A549 (cell line): ENCODE results near the gene CHCHD6. TPM values are rescaled to one million over a fixed set of nuclear protein-coding genes. Genes with fewer than 3 reads are reported as not detected.

ENCODE experiments used
- ATAC-seq, 2 experiments: fragments of 200-7000 bp in 1 of 2; fragments of >200 bp in 1 of 2; cut with Nextera tagmentation in 1 of 2; cut with Tn5 transposase in 1 of 2; 3 replicates each; pipeline versions ENCODE4 v1.8.0 to v1.9.1; 2018 to 2020; ENCODE audit warnings: mild to moderate bottlenecking in 1 of 2, moderate library complexity in 1 of 2
- CTCF ChIA-PET: fragments of 300-600 bp; sonication (Branson Sonifier 250); formaldehyde crosslinking; extraction: SDS; loops from one replicate; lab custom pipeline; 2021; ENCODE audit warnings: antibody characterized with exemption, inconsistent platforms; lab: Yijun Ruan, JAX
- POLR2A ChIA-PET: fragments of 350-600 bp; formaldehyde crosslinking; extraction: SDS; loops from one replicate; lab custom pipeline; 2021; ENCODE audit warnings: antibody characterized with exemption, inconsistent platforms; lab: Yijun Ruan, JAX
- DNase-seq, 2 experiments: peaks; one replicate each; pipeline versions ENCODE4 v3.0.0 to v3.0.0-alpha.2; 2011 to 2016; ENCODE audit warnings: low read depth in 1 of 2, low spot score in 1 of 2
- FAIRE-seq: peaks from 2 replicates; lab custom pipeline; 2011; peaks lifted over from hg19 to GRCh38; lab: Jason Lieb, UNC
- H3K27ac ChIP-seq, 2 experiments: fragments of >200 bp; sonication (Bioruptor Twin); formaldehyde crosslinking; 3 replicates each; pipeline ENCODE4 v1.5.1; 2016 to 2017
- H3K4me1 ChIP-seq: fragments of >200 bp; sonication (Bioruptor Twin); formaldehyde crosslinking; 3 replicates; pipeline ENCODE4 v1.6.1; 2016
- H3K4me2 ChIP-seq: fragments of >200 bp; sonication (Bioruptor Twin); formaldehyde crosslinking; 3 replicates; pipeline ENCODE4 v1.6.1; 2016
- H3K4me3 ChIP-seq: fragments of >200 bp; sonication (Bioruptor Twin); formaldehyde crosslinking; 3 replicates; pipeline ENCODE4 v1.5.1; 2016
- H3K9me3 ChIP-seq: fragments of >200 bp; sonication (Bioruptor Twin); formaldehyde crosslinking; 3 replicates; pipeline ENCODE4 v1.6.1; 2016
- BHLHE40 ChIP-seq: IDR thresholded peaks from 2 replicates; pipeline ENCODE4 v1.6.1; 2012; ENCODE audit warnings: low read depth, low read length, inconsistent platforms
- CBX2 ChIP-seq: fragments of 200-600 bp; sonication (generic); IDR thresholded peaks from 2 replicates; pipeline ENCODE4 v1.6.1; 2016; ENCODE audit warnings: low read depth, mild to moderate bottlenecking, borderline replicate concordance
- CHD4 ChIP-seq: fragments of 200-600 bp; sonication (generic); IDR thresholded peaks from 2 replicates; pipeline ENCODE4 v1.6.1; 2016; ENCODE audit warnings: antibody characterized with exemption, mild to moderate bottlenecking, borderline replicate concordance
- EHF ChIP-seq: fragments of 250-450 bp; sonication (Bioruptor Pico); IDR thresholded peaks from 2 replicates; pipeline ENCODE4 v1.5.0; 2020; ENCODE audit warnings: mild to moderate bottlenecking
- EHMT2 ChIP-seq: fragments of 200-600 bp; sonication (generic); IDR thresholded peaks from 2 replicates; pipeline ENCODE4 v1.6.1; 2016; ENCODE audit warnings: antibody characterized with exemption, low read depth, mild to moderate bottlenecking, moderate library complexity
- ESRRA ChIP-seq: fragments of 150-350 bp; IDR thresholded peaks from 2 replicates; pipeline ENCODE4 v1.6.1; 2014; ENCODE audit warnings: mild to moderate bottlenecking, low read length, borderline replicate concordance
- FOSL2 ChIP-seq, 2 experiments: fragments of 450-650 bp in 1 of 2; fragments of >200 bp in 1 of 2; sonication (Bioruptor Twin) in 1 of 2; formaldehyde crosslinking; IDR thresholded peaks; 2 replicates each; pipeline versions ENCODE4 v1.5.0 to v1.6.1; 2016 to 2020; ENCODE audit warnings: mild to moderate bottlenecking in 1 of 2, moderate library complexity in 1 of 2
- FOXS1 ChIP-seq: fragments of 250-450 bp; sonication (Bioruptor Pico); IDR thresholded peaks from 2 replicates; pipeline ENCODE4 v1.5.0; 2020; ENCODE audit warnings: mild to moderate bottlenecking, moderate library complexity
- HOXB5 ChIP-seq: fragments of 250-450 bp; sonication (Bioruptor Pico); IDR thresholded peaks from 2 replicates; pipeline ENCODE4 v1.5.0; 2020; ENCODE audit warnings: mild to moderate bottlenecking, moderate library complexity
- JUN ChIP-seq, 2 experiments: fragments of >200 bp; sonication (Bioruptor Twin); formaldehyde crosslinking; IDR thresholded peaks; 2 replicates in 1 of 2; 3 replicates in 1 of 2; pipeline ENCODE4 v1.6.1; 2016 to 2017
- KDM5A ChIP-seq: fragments of 200-600 bp; sonication (generic); IDR thresholded peaks from 2 replicates; pipeline ENCODE4 v1.6.1; 2016; ENCODE audit warnings: antibody characterized with exemption, mild to moderate bottlenecking
- MYC ChIP-seq: IDR thresholded peaks from 2 replicates; pipeline ENCODE4 v1.6.1; 2012; ENCODE audit warnings: mild to moderate bottlenecking, inconsistent platforms, low read length, improper control_type of control experiment, borderline replicate concordance
- NPAS2 ChIP-seq: fragments of 250-450 bp; sonication (Bioruptor Pico); IDR thresholded peaks from 2 replicates; pipeline ENCODE4 v1.8.0; 2022; ENCODE audit warnings: mild to moderate bottlenecking, moderate library complexity, borderline replicate concordance
- RAD21 ChIP-seq, 2 experiments: fragments of >200 bp in 1 of 2; sonication (Bioruptor Twin) in 1 of 2; formaldehyde crosslinking in 1 of 2; IDR thresholded peaks in 1 of 2; conservative IDR thresholded peaks in 1 of 2; 2 replicates in 1 of 2; 3 replicates in 1 of 2; pipeline ENCODE4 v1.6.1; 2012 to 2018; ENCODE audit warnings: inconsistent platforms in 1 of 2
- RARB ChIP-seq: fragments of 250-450 bp; sonication (Bioruptor Pico); IDR thresholded peaks from 2 replicates; pipeline ENCODE4 v1.8.0; 2021; ENCODE audit warnings: mild to moderate bottlenecking, moderate library complexity
- RCOR1 ChIP-seq: fragments of 150-350 bp; IDR thresholded peaks from 2 replicates; pipeline ENCODE4 v1.6.1; 2014; ENCODE audit warnings: antibody characterized with exemption, low read length, low read depth
- RFX5 ChIP-seq: fragments of 450-650 bp; IDR thresholded peaks from 2 replicates; pipeline ENCODE4 v1.7.1; 2014; ENCODE audit warnings: antibody characterized with exemption, mild to moderate bottlenecking, moderate library complexity
- SMC3 ChIP-seq: fragments of >200 bp; sonication (Bioruptor Twin); formaldehyde crosslinking; IDR thresholded peaks from 3 replicates; pipeline ENCODE4 v1.6.1; 2018; ENCODE audit warnings: inconsistent platforms
- TFCP2L1 ChIP-seq: fragments of 250-450 bp; sonication (Bioruptor Pico); IDR thresholded peaks from 2 replicates; pipeline ENCODE4 v1.5.0; 2021; ENCODE audit warnings: mild to moderate bottlenecking
- ZC3H11A ChIP-seq: fragments of 450-650 bp; IDR thresholded peaks from 2 replicates; pipeline ENCODE4 v1.6.1; 2014; ENCODE audit warnings: antibody characterized with exemption, mild to moderate bottlenecking
- ZFP36 ChIP-seq: fragments of 450-650 bp; IDR thresholded peaks from 2 replicates; pipeline ENCODE4 v1.6.1; 2014; ENCODE audit warnings: borderline replicate concordance; ENCODE audit not compliant: partially characterized antibody
- ZNF302 ChIP-seq: fragments of 250-450 bp; sonication (Bioruptor Pico); IDR thresholded peaks from 2 replicates; pipeline ENCODE4 v1.9.0; 2021; ENCODE audit warnings: inconsistent platforms, mild to moderate bottlenecking, moderate library complexity
- WGBS: methylation state at CpG from one replicate; pipeline ENCODE4 v1.1.6; 2017; ENCODE audit errors: missing lambda C conversion rate; 5-methylcytosine and 5-hydroxymethylcytosine counted together
- polyA plus RNA-seq, 4 experiments: library from polyadenylated mRNA; depleted of rRNA in 3 of 4; stranded (reverse); fragments of >200 nt; fragmentation: RNase III in 1 of 4; extraction: RNeasy Plus Mini Kit Qiagen cat#74134 plus additional on column Dnase treatment in 1 of 4; gene quantifications; 2 replicates in 3 of 4; 3 replicates in 1 of 4; pipeline ENCODE4 v1.2.3, GENCODE V29; 2011 to 2017
- TF ChIP-seq, protein P1 (sequence below): fragments of >200 bp; sonication (Bioruptor Twin); formaldehyde crosslinking; IDR thresholded peaks from 2 replicates; pipeline ENCODE4 v1.6.1; 2016
- TF ChIP-seq, protein P2 (sequence below): fragments of 450-650 bp; IDR thresholded peaks from 2 replicates; pipeline ENCODE4 v1.6.1; 2014; ENCODE audit warnings: antibody characterized with exemption
- TF ChIP-seq, protein P3 (sequence below): fragments of >200 bp; sonication (Bioruptor Twin); formaldehyde crosslinking; IDR thresholded peaks from 3 replicates; pipeline ENCODE4 v1.6.1; 2016
- TF ChIP-seq, protein P4 (sequence below): fragments of 250-450 bp; sonication (Bioruptor Pico); IDR thresholded peaks from 2 replicates; pipeline ENCODE4 v1.5.0; 2021; ENCODE audit warnings: mild to moderate bottlenecking, moderate library complexity, borderline replicate concordance
- TF ChIP-seq, protein P5 (sequence below): fragments of >200 bp; sonication (Bioruptor Twin); formaldehyde crosslinking; IDR thresholded peaks from 3 replicates; pipeline ENCODE4 v1.5.1; 2016

CHCHD6 gene
- polyA plus RNA-seq, 2 of the 4 experiments (the other 2 are of a cell fraction): 15.0 to 18.1 TPM

DNA sequence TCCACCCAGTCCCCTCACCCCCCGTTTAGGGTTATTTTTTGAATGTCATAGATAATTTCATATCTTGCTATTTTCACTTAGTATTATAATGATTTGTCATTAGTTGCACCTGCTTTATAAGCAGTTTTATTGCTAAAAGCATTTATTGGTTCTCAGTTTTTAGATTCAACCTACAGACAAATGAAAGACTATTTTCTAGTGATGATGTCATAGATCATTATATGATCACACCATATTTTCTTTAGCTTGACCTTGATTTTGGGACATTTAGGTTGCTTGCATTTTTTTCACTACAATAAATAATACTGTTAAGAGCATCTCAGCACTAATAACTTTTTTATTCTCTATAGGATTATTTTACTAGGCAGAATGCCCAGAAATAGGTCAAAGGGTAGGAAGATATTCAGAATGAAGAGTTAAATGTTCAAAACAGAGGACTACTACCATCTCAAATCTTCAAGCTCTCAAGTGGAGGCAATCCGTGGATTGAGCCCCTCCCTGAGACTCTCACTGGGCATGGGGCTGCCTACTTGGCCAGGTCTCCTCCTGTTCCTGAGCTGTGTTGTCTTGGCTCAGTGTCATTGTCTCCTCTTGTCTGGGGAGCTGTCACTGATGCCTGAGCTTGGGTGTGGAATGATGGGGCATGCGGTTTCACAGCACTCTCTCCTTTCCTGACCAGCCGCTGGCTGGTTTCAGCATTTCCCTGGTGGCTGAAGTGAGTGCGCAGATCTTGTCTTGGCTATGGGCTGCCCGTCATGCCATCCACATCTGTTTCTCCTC is 28.4 kb downstream of the CHCHD6 start:
- Histone ChIP-seq H3K27ac (no peak overlapping the region), H3K9me3 (no peaks in the 10 kb centered on the region), H3K4me1 (no peaks in the 10 kb centered on the region), H3K4me3 (no peak overlapping the region), H3K4me2 (no peak overlapping the region)
- TF ChIP-seq HOXB5 (CRISPR knock-in tag): no peak
- TF ChIP-seq ZNF302: no peak
- TF ChIP-seq, protein P1, sequence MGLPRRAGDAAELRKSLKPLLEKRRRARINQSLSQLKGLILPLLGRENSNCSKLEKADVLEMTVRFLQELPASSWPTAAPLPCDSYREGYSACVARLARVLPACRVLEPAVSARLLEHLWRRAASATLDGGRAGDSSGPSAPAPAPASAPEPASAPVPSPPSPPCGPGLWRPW: no peak
- TF ChIP-seq CBX2: no peak
- TF ChIP-seq KDM5A: no peak
- TF ChIP-seq, protein P2, sequence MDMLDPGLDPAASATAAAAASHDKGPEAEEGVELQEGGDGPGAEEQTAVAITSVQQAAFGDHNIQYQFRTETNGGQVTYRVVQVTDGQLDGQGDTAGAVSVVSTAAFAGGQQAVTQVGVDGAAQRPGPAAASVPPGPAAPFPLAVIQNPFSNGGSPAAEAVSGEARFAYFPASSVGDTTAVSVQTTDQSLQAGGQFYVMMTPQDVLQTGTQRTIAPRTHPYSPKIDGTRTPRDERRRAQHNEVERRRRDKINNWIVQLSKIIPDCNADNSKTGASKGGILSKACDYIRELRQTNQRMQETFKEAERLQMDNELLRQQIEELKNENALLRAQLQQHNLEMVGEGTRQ: no peak
- no peak for TF ChIP-seq NPAS2
- no peak for TF ChIP-seq RCOR1
- TF ChIP-seq SMC3: no peak
- no peak for TF ChIP-seq EHF
- TF ChIP-seq JUN (IDR thresholded peaks at IDR 0.05): no peak
- TF ChIP-seq, protein P3, sequence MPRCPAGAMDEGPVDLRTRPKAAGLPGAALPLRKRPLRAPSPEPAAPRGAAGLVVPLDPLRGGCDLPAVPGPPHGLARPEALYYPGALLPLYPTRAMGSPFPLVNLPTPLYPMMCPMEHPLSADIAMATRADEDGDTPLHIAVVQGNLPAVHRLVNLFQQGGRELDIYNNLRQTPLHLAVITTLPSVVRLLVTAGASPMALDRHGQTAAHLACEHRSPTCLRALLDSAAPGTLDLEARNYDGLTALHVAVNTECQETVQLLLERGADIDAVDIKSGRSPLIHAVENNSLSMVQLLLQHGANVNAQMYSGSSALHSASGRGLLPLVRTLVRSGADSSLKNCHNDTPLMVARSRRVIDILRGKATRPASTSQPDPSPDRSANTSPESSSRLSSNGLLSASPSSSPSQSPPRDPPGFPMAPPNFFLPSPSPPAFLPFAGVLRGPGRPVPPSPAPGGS: no peak
- TF ChIP-seq ZC3H11A: no peak
- POLR2A ChIA-PET: no interaction called here
- WGBS: 90% methylated on average over 6 of the region's 6 CpGs
- FAIRE-seq (no peak), ATAC-seq (no peak), DNase-seq (no peak)
- CTCF ChIA-PET: interaction anchor here (0.5 to 1.1 kb wide), 3 partner anchors 20 to 445 kb away, joined by 3 read pairs; no protein-coding TSS in a partner anchor

DNA sequence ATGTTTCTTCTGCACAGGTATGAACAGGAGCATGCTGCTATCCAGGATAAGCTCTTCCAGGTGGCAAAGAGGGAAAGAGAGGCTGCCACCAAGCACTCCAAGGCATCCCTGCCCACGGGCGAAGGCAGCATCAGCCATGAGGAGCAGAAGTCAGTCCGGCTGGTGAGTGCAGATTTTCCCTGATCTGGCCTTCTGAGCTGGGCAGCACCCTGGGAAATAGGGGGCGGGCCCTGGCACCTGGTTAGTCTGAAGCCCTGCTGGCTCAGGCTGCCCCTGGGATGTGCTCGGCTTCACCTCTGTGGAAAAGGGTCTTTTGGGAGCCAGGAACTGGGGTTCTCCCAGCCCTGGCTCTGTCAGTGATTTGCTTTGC is 29.0 kb downstream of the CHCHD6 start:
- 100% methylated on average over 1 of the region's 5 CpGs for WGBS
- TF ChIP-seq RARB (CRISPR knock-in tag) (no peak), RAD21 (conservative IDR thresholded peaks at IDR 0.05 in 1 of 2, IDR thresholded peaks at IDR 0.05 in 1 of 2) (no peak), RCOR1 (no peak), JUN (IDR thresholded peaks at IDR 0.05) (no peak), TFCP2L1 (CRISPR knock-in tag) (no peak), ZNF302 (no peak), FOXS1 (CRISPR knock-in tag) (no peak), ZFP36 (no peak), MYC (no peak), ESRRA (no peak), CHD4 (no peak), BHLHE40 (no peak), HOXB5 (CRISPR knock-in tag) (no peak), RFX5 (no peak), FOSL2 (IDR thresholded peaks at IDR 0.05) (no peak), FOSL2 (CRISPR knock-in tag; IDR thresholded peaks at IDR 0.05) (no peak), EHMT2 (no peak)
- TF ChIP-seq, protein P4, sequence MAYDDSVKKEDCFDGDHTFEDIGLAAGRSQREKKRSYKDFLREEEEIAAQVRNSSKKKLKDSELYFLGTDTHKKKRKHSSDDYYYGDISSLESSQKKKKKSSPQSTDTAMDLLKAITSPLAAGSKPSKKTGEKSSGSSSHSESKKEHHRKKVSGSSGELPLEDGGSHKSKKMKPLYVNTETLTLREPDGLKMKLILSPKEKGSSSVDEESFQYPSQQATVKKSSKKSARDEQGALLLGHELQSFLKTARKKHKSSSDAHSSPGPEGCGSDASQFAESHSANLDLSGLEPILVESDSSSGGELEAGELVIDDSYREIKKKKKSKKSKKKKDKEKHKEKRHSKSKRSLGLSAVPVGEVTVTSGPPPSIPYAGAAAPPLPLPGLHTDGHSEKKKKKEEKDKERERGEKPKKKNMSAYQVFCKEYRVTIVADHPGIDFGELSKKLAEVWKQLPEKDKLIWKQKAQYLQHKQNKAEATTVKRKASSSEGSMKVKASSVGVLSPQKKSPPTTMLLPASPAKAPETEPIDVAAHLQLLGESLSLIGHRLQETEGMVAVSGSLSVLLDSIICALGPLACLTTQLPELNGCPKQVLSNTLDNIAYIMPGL (CRISPR knock-in tag): no peak
- TF ChIP-seq, protein P5, sequence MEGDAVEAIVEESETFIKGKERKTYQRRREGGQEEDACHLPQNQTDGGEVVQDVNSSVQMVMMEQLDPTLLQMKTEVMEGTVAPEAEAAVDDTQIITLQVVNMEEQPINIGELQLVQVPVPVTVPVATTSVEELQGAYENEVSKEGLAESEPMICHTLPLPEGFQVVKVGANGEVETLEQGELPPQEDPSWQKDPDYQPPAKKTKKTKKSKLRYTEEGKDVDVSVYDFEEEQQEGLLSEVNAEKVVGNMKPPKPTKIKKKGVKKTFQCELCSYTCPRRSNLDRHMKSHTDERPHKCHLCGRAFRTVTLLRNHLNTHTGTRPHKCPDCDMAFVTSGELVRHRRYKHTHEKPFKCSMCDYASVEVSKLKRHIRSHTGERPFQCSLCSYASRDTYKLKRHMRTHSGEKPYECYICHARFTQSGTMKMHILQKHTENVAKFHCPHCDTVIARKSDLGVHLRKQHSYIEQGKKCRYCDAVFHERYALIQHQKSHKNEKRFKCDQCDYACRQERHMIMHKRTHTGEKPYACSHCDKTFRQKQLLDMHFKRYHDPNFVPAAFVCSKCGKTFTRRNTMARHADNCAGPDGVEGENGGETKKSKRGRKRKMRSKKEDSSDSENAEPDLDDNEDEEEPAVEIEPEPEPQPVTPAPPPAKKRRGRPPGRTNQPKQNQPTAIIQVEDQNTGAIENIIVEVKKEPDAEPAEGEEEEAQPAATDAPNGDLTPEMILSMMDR: no peak
- TF ChIP-seq, protein P3: no peak
- TF ChIP-seq, all 56 proteins: peak for 0
- Histone ChIP-seq H3K27ac (no peak overlapping the region), H3K9me3 (no peaks in the 10 kb centered on the region), H3K4me1 (no peaks in the 10 kb centered on the region), H3K4me3 (no peak overlapping the region), H3K4me2 (no peak overlapping the region)
- ChIA-PET POLR2A (no interaction called here), CTCF (interaction anchor here (1.1 kb wide), 1 partner anchor 30 kb away, joined by 3 read pairs; no protein-coding TSS in a partner anchor)
- no peak for FAIRE-seq
- no peak for ATAC-seq
- no peak for DNase-seq
